RWPE1 (cell line): Measurements from ENCODE around the gene ACOT13.
"Not testable (repeated sequence)": the region's sequence is repeated elsewhere in the genome, so short reads cannot be mapped to it uniquely, and the experiment has no call there.

ENCODE experiments used
- CTCF ChIA-PET: fragments of 350-600 bp; sonication (Branson Sonifier 250); formaldehyde crosslinking; extraction: SDS; loops from one replicate; lab custom pipeline; 2021; lab: Yijun Ruan, JAX
- POLR2A ChIA-PET: fragments of 400-600 bp; formaldehyde crosslinking; extraction: SDS; loops from one replicate; lab custom pipeline; 2020; ENCODE audit warnings: antibody characterized with exemption; ENCODE audit not compliant: low non-redundant PET; lab: Yijun Ruan, JAX
- DNase-seq: peaks from one replicate; pipeline ENCODE4 v3.0.0; 2012; ENCODE audit warnings: low spot score
- H3K27ac ChIP-seq: fragments of 450-650 bp; 2 replicates; pipeline ENCODE4 v1.5.1; 2017
- TF ChIP-seq, protein P1 (sequence below): fragments of 450-650 bp; conservative IDR thresholded peaks from 2 replicates; pipeline ENCODE4 v1.5.1; 2017; ENCODE audit warnings: low read depth, mild to moderate bottlenecking

ACOT13 gene

DNA sequence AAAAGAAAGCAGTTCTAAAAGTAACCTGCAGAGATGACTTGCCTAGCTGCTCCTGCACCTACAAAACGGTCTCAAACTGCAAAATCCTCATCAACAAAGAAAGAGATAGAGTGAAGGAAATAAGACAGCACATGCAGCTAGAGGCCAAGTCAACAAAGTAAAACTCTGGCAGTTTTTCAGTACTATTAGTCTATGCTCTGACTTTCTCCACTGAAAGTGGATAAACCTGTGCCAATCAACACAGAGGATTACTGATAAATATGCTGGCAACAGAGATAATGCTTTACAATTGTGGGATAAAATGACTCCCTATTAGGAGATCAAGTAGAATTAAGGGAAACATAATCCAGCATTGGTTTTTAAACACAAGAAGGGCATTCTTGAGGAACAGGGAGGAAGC lies 34.3 kb upstream of the ACOT13 start:
- POLR2A ChIA-PET, result no interaction called here

DNA sequence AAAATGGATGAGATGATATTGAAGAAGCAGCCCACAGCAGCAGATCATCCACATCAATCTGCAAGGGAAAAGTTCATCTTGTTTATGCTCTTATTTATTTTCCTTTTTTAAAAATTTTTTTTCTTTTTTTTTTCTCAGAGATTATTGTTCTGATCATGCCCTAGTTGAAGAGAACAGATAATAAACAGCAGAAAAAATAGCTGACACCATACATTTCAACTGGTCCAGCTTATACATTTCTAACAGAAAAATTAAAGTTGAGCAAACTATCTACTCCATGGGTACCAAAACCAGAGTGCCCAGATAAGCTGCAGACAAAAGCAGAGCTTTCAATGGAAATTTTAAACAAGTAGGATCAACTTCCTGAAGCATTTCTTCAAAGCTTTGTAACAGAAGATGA lies 30.2 kb upstream of the ACOT13 start:
- TF ChIP-seq, protein P1, sequence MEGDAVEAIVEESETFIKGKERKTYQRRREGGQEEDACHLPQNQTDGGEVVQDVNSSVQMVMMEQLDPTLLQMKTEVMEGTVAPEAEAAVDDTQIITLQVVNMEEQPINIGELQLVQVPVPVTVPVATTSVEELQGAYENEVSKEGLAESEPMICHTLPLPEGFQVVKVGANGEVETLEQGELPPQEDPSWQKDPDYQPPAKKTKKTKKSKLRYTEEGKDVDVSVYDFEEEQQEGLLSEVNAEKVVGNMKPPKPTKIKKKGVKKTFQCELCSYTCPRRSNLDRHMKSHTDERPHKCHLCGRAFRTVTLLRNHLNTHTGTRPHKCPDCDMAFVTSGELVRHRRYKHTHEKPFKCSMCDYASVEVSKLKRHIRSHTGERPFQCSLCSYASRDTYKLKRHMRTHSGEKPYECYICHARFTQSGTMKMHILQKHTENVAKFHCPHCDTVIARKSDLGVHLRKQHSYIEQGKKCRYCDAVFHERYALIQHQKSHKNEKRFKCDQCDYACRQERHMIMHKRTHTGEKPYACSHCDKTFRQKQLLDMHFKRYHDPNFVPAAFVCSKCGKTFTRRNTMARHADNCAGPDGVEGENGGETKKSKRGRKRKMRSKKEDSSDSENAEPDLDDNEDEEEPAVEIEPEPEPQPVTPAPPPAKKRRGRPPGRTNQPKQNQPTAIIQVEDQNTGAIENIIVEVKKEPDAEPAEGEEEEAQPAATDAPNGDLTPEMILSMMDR, result no peak
- POLR2A ChIA-PET, result no interaction called here
- no peak overlapping the region for H3K27ac ChIP-seq
- no peak for DNase-seq
- CTCF ChIA-PET, result no interaction called here

More for the DNA sequence above, 34.3 kb upstream of the ACOT13 start:
- no peak for DNase-seq
- TF ChIP-seq, protein P1, result no peak
- CTCF ChIA-PET, result no interaction called here
- H3K27ac ChIP-seq, result no peak overlapping the region

DNA sequence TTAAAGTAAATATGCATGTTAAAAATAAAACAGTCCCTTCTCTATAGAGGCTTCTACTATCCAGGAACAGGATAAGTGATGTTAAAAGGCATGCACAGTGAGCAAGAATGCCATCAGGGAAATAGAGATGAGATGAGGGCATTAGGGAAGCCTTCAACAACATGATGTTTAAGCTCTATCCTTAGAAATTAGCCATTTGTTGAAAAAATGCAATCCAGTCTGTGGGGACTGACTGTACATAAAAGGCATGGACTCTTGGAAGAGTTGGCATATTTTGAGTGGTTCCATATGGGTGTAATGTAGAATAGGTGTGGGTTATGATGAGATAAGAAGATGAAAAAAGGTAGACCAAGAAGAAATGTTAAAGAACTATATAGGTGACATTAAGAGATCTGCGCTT lies 26.7 kb upstream of the ACOT13 start:
- CTCF ChIA-PET, result no interaction called here
- no peak for DNase-seq
- TF ChIP-seq, protein P1, result no peak
- no peak overlapping the region for H3K27ac ChIP-seq
- POLR2A ChIA-PET, result no interaction called here

DNA sequence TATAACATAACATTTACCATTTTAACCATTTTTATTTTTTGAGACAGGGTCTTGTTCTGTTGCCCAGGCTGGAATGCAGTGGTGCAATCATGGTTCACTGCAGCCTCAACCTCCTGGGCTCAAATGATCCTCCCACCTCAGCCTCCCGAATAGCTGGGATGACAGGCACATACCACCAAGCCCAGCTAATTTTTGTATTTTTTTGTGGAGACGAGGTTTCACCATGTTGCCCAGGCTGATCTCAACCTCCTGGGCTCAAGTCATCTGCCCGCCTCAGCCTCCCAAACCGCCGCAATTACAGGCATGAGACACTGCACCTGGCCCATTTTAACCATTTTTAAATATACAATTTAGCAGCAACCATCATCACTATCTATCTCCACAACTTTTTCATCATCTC lies 26.2 kb upstream of the ACOT13 start:
- CTCF ChIA-PET, POLR2A ChIA-PET, H3K27ac ChIP-seq, DNase-seq: not testable (repeated sequence)

DNA sequence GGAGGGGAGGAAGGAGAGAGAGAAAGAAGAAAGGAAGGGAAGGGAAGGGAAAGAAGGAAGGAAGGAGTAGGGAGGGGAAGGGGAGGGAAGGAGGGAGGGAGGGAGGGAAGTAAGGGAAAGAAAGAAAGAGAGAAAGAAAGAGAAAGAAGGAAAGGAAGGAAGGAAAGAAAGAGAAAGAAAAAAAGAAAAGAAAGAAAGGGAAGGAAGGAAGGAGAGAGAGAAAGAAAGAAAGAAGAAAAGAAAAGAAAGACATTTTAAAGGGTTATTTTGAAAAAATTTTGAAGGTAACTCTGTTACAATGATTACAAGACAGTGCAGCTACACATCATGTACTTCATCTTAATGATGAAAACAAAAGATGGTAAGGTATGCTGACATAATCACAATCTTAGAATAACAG lies 24.8 kb upstream of the ACOT13 start:
- ChIA-PET POLR2A (no interaction called here), CTCF (no interaction called here)
- no peak for DNase-seq
- TF ChIP-seq, protein P1, result no peak
- no peak overlapping the region for H3K27ac ChIP-seq

DNA sequence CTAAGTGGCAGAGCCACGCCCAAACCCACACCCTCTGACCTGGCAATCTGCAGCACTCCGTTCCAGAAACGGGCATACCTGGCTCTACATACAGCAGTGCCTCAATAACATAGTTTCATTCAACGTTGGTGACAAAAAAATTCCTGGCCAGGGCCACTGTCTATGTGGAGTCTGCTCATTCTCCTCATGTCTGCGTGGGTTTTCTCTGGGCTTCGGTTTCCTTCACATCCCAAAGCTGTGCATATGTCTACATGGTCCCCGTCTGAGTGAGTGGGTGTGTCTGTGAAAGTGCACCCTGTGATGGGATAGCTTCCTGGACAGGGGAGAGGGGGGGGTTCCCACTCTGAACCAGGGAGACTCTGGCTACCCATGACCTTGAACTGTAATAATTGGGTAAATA lies 23.0 kb upstream of the ACOT13 start:
- TF ChIP-seq, protein P1, result no peak
- no peak for DNase-seq
- ChIA-PET POLR2A (no interaction called here), CTCF (interaction anchor here (0.5 kb wide), 1 partner anchor 621 kb away, joined by 3 read pairs; no protein-coding TSS in a partner anchor)
- no peak overlapping the region for H3K27ac ChIP-seq

DNA sequence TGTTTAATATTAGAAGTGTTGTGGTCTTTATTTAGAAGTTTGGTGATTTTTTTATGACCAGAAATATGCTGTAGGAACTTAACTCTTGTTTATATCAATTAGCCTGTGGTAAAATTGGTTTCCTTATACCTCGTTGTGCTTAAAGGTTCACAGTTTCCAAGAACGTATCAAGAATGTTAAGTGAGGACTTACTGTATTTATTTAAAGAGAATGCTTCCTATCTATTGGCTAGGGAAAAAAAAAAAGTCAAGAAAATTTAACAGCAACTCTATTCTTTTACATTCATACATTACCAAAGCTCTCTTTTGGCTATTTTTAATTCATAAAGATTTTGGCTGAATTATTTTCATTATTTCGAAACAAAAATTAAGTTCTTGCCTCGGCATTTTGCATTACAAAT lies 22.5 kb upstream of the ACOT13 start:
- DNase-seq, result no peak
- ChIA-PET POLR2A (no interaction called here), CTCF (no interaction called here)
- TF ChIP-seq, protein P1, result no peak
- no peak overlapping the region for H3K27ac ChIP-seq
